ENCODE results near the gene CBY1. TPM values are rescaled to one million over a fixed set of nuclear protein-coding genes. Genes with fewer than 3 reads are reported as not detected.

The CBY1 gene
- total and polyA plus RNA-seq, 9 of the 15 experiments (the other 6 are each of a cell fraction or from before 2014, with no cell fraction given) = 5.7 to 19.7 (median 10.8) TPM

- TF ChIP-seq FIP1L1 (IDR thresholded peaks at IDR 0.05; ENCODE audit: low read depth, low read length, poor library complexity, severe bottlenecking) (no peak), NFE2 (IDR thresholded peaks at IDR 0.05; ENCODE audit: low read depth) (no peak), MEIS2 (IDR thresholded peaks at IDR 0.05; ENCODE audit: partially characterized antibody) (peak; percentile 72), CTBP1 (IDR thresholded peaks at IDR 0.05; ENCODE audit: borderline replicate concordance) (0 out of 2 replicates have a peak, but pooled peaks have one; percentile 38), HDAC2 (IDR thresholded peaks at IDR 0.05) (0 out of 2 replicates have a peak, but pooled peaks have one; percentile 15), EP300 (IDR thresholded peaks at IDR 0.05; ENCODE audit: low read length) (no peak), TBP (optimal IDR thresholded peaks at IDR 0.05; ENCODE audit: low read depth, low read length) (peak; percentile 47), ZFPM2 (CRISPR knock-in tag; IDR thresholded peaks at IDR 0.05) (no peak), TCF7L2 (IDR thresholded peaks at IDR 0.05; ENCODE audit: low read depth, low read length) (peak; percentile 91), NR2C2 (CRISPR knock-in tag; IDR thresholded peaks at IDR 0.05) (no peak), NR2C2 (tag; IDR thresholded peaks at IDR 0.05) (peak; percentile 22; the same call in 1 of the 2 replicates), SIN3A (IDR thresholded peaks at IDR 0.05; ENCODE audit: borderline replicate concordance in 2 of 2, control insufficient read depth in 1 of 2, low read depth in 2 of 2, low read length in 2 of 2) (peak; percentile 37 to 49; a peak in 1 of 4 replicates), HNRNPLL (IDR thresholded peaks at IDR 0.05; ENCODE audit: low read depth, low read length, poor library complexity, severe bottlenecking) (no peak), CCNT2 (IDR thresholded peaks at IDR 0.05; ENCODE audit: borderline replicate concordance, extremely low read depth, insufficient read length, low read depth, low read length) (peak; percentile 34), WHSC1 (IDR thresholded peaks at IDR 0.05; ENCODE audit: low read length) (no peak), ZNF12 (CRISPR knock-in tag; IDR thresholded peaks at IDR 0.05) (no peak), POLR2A (conservative IDR thresholded peaks at IDR 0.05) (peak; percentile 62), MNT (conservative IDR thresholded peaks at IDR 0.05) (peak; percentile 71 to 77; a peak in 3 of 4 replicates), ZBTB17 (CRISPR knock-in tag; IDR thresholded peaks at IDR 0.05) (no peak), ATF7 (IDR thresholded peaks at IDR 0.05) (peak; percentile 99), TSC22D4 (tag; IDR thresholded peaks at IDR 0.05) (no peak), MBD2 (IDR thresholded peaks at IDR 0.05; ENCODE audit: borderline replicate concordance, low read depth) (peak; percentile 93), SIN3B (IDR thresholded peaks at IDR 0.05; ENCODE audit: low read depth) (0 out of 2 replicates have a peak, but pooled peaks have one; percentile 12)
- TF ChIP-seq, protein P1, sequence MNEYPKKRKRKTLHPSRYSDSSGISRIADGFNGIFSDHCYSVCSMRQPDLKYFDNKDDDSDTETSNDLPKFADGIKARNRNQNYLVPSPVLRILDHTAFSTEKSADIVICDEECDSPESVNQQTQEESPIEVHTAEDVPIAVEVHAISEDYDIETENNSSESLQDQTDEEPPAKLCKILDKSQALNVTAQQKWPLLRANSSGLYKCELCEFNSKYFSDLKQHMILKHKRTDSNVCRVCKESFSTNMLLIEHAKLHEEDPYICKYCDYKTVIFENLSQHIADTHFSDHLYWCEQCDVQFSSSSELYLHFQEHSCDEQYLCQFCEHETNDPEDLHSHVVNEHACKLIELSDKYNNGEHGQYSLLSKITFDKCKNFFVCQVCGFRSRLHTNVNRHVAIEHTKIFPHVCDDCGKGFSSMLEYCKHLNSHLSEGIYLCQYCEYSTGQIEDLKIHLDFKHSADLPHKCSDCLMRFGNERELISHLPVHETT (CRISPR knock-in tag; conservative IDR thresholded peaks at IDR 0.05 in 1 of 2, IDR thresholded peaks at IDR 0.05 in 1 of 2) = no peak
- TF ChIP-seq, protein P2, sequence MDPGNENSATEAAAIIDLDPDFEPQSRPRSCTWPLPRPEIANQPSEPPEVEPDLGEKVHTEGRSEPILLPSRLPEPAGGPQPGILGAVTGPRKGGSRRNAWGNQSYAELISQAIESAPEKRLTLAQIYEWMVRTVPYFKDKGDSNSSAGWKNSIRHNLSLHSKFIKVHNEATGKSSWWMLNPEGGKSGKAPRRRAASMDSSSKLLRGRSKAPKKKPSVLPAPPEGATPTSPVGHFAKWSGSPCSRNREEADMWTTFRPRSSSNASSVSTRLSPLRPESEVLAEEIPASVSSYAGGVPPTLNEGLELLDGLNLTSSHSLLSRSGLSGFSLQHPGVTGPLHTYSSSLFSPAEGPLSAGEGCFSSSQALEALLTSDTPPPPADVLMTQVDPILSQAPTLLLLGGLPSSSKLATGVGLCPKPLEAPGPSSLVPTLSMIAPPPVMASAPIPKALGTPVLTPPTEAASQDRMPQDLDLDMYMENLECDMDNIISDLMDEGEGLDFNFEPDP (CRISPR knock-in tag; IDR thresholded peaks at IDR 0.05) = no peak
These were observed at the start of gene CBY1, which contains the start of gene FAM227A (continued) for GRCh38 chr22:38656256-38657044.
